GM19397 (cell line): Measurements from ENCODE around the gene CNTNAP2.

Source experiments
- ATAC-seq: cut with Tn5 transposase; IDR thresholded peaks from one replicate; pipeline ENCODE4 v1.9.1; 2021; ENCODE audit warnings: mild to moderate bottlenecking, moderate library complexity; ENCODE audit not compliant: unreplicated experiment

The CNTNAP2 gene

DNA sequence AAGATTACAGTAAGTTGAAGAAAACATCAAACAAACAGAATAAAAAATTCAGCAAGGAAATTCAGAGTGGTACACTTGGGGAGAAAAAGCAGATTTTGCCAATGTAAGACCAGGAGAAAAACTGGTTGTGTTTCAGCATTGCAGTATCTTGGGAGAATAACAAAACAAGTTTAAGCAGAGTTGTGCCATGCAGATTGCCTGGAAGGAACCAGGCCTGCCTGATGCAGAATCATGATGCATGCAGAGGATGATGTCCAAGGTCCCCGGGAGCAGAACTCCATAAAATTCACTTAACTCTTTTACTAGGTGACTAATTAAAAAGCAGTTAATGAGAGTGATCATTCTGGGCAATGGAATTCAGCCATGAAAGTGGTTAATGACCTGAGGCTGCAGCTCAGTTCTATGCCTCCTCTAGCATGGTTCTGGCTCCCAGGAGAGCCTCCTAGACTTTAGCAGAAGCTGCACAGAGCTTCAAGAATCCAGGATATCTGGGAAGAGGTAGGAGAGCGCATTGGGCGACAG, 2094.3 kb downstream of the CNTNAP2 start:
- ATAC-seq = no peak

DNA sequence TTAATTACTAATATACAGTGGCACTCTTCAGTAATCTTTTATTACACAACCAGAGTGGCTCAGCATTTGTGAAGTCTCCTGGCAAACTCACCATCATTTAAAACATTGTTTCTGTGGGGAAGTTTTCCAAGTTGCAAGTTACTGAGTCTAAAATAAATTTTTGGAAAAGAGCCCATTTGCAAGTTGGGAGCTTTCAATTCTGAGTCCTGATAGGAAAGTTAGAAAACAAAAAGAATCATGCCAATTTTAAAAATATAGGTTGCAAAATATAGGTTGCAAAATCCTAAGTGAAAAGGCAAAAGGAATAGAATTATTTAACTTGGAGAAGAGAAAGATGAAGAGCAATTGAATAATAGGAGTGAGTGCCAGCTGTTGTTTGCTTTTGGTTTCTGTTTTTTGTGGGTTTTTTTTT, 2095.1 kb downstream of the CNTNAP2 start:
- ATAC-seq = no peak

GRCh38 chr7:148212731-148213130, 2096.1 kb downstream of the CNTNAP2 start:
- no peak for ATAC-seq

GRCh38 chr7:148214101-148214500, 2097.5 kb downstream of the CNTNAP2 start:
- no peak for ATAC-seq

DNA sequence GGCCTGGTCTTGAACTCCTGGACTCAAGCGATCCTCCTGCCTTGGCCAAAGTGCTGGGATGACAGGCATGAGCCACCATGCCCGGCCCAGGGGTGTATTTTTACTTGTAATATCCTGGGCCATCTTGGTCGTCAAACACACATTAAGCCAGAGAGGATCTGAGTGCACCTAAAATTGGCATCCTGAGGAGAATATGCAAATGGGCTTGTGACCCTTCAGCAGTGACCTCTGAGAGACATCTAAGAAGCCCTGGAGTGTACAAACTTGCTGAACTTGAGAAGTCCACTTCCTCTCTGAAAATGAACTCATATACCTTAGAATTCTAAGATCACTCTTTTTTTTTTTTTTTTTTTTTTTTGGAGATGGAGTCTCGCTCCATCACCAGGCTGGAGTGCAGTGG, 2102.0 kb downstream of the CNTNAP2 start:
- no peak for ATAC-seq

- ATAC-seq = no peak
Measured at GRCh38 chr7:148222721-148223120, 2106.1 kb downstream of the CNTNAP2 start.

DNA sequence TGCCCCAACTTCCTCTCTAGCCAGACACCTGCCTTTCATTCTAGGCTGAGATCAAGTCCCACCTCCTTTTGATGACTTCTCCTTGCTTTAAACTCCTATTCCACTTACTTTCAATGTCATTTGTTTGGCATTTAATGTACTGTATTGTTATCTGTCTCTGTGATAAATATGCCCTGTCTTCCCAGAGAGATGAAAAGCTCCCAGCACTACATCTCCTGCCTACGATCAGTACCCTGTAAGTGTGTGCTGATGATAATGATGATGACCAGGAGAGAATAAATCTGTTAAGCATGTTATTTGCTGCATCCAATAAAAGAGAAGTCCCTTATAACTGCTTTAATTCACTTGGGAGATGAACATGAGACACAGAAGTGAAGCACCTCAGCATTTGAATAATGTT, 2106.6 kb downstream of the CNTNAP2 start:
- no peak for ATAC-seq

GRCh38 chr7:148223738-148224137, 2107.1 kb downstream of the CNTNAP2 start:
- no peak for ATAC-seq

DNA sequence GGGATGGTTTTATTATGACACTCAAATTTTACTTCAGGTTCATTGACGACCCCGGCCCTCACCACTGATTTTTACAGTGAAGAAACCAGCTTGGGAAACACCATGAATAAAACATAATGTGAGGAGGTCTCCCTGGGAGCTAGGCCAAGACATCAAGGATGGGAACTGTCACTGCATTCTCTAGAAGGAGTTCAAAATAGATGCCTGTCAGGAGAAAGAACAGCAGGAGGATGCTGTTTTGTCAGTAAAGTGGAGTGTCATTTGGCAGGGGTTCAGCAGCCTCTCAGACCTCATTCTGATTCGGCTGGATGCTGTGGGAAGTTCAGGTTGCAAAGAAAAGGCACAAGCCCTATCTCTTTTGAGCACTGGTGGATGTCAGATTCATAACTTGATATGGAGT, 2113.7 kb downstream of the CNTNAP2 start:
- no peak for ATAC-seq

- ATAC-seq = no peak
Measured at GRCh38 chr7:148230883-148231282, 2114.3 kb downstream of the CNTNAP2 start.

- ATAC-seq = no peak
Measured at GRCh38 chr7:148232784-148233183, 2116.2 kb downstream of the CNTNAP2 start.

GRCh38 chr7:148234715-148235114, 2118.1 kb downstream of the CNTNAP2 start:
- ATAC-seq = no peak

DNA sequence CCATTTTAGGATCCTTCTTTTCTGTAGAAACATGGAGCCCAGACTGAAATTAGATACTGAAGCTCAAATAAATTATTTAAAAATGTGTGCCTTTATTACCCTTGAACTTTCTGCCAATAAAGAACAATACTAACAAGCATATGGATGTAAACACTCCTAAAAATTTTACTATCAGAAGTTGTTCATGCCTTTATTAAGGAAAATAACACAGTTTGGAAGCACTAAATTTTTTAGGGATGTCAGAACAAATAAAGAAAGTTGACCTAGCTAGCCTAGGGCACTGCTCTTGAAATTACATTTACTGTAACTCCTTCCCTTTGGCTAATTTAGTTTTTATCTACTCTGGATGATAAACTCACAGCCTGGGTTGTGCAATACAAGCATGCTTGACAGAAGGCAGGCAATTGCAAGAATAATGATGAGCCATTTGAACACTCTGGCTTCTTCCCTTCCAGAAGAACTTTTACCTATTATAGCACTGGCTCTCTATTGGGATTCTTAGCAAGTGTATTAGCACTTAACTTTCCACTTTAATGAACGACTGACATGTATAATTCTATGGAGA, 2122.2 kb downstream of the CNTNAP2 start:
- ATAC-seq = no peak

DNA sequence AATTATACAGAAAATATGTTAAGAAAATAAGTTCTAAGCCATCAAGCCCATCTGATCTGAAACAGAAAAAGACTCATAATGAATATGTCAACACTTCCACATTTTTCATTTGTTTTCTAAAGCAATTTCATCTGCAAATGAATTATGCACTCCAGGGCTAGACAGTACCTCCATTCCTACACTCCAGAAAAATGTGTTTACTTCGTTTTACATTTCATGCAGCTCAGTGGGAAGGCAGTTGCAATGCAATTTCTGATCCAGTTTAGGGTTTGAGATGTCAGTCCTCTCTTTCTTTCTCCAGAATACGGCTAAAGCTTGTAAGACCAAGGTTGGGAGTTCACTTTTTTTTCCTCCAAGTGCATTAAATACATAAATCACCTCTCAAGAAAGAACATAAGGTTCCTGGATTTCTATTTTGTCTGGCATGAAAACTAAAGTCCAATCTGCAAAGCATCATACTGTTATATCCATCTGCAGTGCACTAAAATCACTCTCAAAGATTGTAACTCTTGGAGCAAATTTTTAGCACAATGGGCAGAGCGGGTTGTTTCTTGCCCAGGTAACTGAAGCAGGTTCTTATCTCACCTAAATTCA, 2125.2 kb downstream of the CNTNAP2 start:
- no peak for ATAC-seq

DNA sequence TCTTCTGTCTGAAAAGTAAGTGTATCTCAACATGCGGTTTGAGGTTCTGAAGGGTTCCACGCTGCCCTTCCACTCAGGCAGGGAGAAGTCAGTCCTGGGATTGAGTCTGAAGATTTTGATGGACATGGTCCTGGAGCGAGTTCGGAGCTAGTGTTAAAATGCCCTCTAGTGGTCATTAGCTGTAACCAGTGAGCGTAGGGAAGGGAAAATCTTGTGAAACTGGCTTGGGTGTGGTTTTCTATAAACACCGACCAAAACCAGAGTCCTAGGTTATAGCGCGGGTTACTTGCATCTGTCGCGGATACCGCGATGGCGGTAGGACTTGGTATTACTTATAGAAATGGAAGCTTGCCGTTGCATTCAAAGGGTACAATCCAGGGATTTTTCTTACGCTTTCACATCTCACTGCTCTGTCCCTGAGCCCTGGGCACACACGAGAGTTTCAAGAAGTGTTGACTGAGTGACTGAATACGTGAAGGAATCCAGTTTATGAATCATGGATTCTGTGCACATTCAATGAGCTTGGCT, 2125.8 kb downstream of the CNTNAP2 start:
- ATAC-seq = peak; percentile 82

DNA sequence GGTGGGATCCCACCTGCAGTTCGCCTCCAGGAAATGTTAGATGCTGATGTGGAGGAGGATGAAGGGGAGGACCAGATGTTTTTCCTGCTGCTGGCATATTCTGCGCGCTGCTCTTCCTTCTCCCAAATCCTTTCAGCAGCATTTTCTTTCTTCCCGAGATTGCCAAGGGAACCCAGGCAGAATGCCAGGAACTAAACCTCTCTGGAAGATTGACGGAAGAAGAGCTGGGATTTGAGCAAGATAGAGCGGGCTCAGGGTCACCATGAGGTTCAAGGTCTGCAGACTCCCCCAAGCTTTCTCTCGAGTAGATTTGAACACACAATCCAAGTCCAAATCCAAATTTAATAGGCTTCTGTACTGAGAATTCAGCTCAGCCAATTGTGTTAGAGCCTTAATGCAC, 2128.8 kb downstream of the CNTNAP2 start:
- ATAC-seq = no peak

- peak; percentile 89 for ATAC-seq
Measured at GRCh38 chr7:148253629-148254028, 2137.0 kb downstream of the CNTNAP2 start.

GRCh38 chr7:148255333-148255732, 2138.7 kb downstream of the CNTNAP2 start:
- ATAC-seq = no peak

- ATAC-seq = no peak
Measured at GRCh38 chr7:148256433-148256832, 2139.8 kb downstream of the CNTNAP2 start.

GRCh38 chr7:148260599-148260998, 2144.0 kb downstream of the CNTNAP2 start:
- ATAC-seq = no peak

DNA sequence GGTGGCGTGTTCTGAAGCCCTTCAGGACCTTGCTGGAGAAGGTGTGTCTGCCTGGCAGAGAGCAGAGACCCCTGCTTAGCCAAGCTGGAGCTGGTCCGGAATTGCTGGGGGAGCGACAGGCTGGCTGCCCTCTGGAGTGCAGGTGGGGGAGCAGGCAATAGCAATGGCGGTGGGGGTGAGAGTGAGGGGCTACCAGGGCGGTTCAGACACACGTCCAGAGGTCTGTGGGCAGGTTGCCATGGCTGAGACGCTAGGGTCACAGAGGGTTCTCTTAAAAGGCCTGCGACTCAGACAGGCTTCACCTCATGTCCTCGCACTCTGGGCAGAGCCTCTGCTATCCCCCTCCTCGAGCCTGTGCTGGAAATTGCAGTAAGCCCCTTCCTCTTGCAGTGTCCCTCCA, 2144.9 kb downstream of the CNTNAP2 start:
- ATAC-seq = no peak

GRCh38 chr7:148261996-148262688, 2145.5 kb downstream of the CNTNAP2 start:
- peak; percentile 6 for ATAC-seq
